HCT116 (cell line): ENCODE results near the gene PCBP1. TPM values are rescaled to one million over a fixed set of nuclear protein-coding genes. Genes with fewer than 3 reads are reported as not detected.

Experiments
- ATAC-seq: fragments of 200-7000 bp; cut with Tn5 transposase; 2 replicates; pipeline ENCODE4 v1.9.1; 2020; ENCODE audit warnings: mild to moderate bottlenecking, moderate library complexity
- BruUV-seq: library from RNA; stranded (reverse); fragments of 400-500 nt; replicated peaks from 2 replicates; lab custom pipeline; 2021; lab: Mats Ljungman, UMichigan
- CTCF ChIA-PET: fragments of 300-600 bp; sonication (Branson Sonifier 250); formaldehyde crosslinking; loops from one replicate; lab custom pipeline; 2021; ENCODE audit warnings: antibody characterized with exemption; lab: Charles Lee
- POLR2A ChIA-PET: fragments of 300-600, 350-600 bp; sonication (Branson Sonifier 250); formaldehyde crosslinking; loops from one replicate; lab custom pipeline; 2021; ENCODE audit warnings: antibody characterized with exemption; lab: Charles Lee
- RAD21 ChIA-PET, 2 experiments: fragments of 300-600 bp; sonication (Branson Sonifier 250); formaldehyde crosslinking; loops; one replicate each; lab custom pipeline; 2023; ENCODE audit warnings: low total read pairs in 2 of 2; ENCODE audit not compliant: uncharacterized antibody in 2 of 2, unreplicated experiment in 2 of 2, low non-redundant PET in 1 of 2; lab: Charles Lee
- DNase-seq: peaks from one replicate; pipeline ENCODE4 v3.0.0-alpha.2; 2010; ENCODE audit warnings: low read depth, low spot score
- H2AFZ ChIP-seq: fragments of 200-600 bp; shearing (Covaris generic), sonication (generic); 2 replicates; pipeline ENCODE4 v1.6.1; 2017; ENCODE audit warnings: low read depth, mixed run types, mixed read lengths, antibody characterized with exemption, low read length; ENCODE audit not compliant: poor library complexity, severe bottlenecking
- H3K27ac ChIP-seq: 2 replicates; pipeline ENCODE4 v1.5.1; 2012; ENCODE audit warnings: low read depth, low read length
- H3K27me3 ChIP-seq: fragments of 200-600 bp; sonication (generic); 2 replicates; pipeline ENCODE4 v1.6.1; 2016; ENCODE audit warnings: mixed run types, low read length, mixed read lengths; ENCODE audit not compliant: insufficient read depth
- H3K36me3 ChIP-seq, 2 experiments: fragments of 200-500 bp in 1 of 2; fragments of 200-600 bp in 1 of 2; sonication (Bioruptor generic) in 1 of 2; sonication (generic) in 1 of 2; 2 replicates each; pipeline versions ENCODE4 v1.5.1 to v1.6.1; 2014 to 2016; ENCODE audit warnings: low read length in 2 of 2, inconsistent platforms in 1 of 2, mixed read lengths in 1 of 2, mixed run types in 1 of 2; ENCODE audit not compliant: insufficient read depth in 2 of 2, control insufficient read depth in 1 of 2
- H3K4me1 ChIP-seq, 2 experiments: fragments of 200-600 bp in 1 of 2; sonication (generic) in 1 of 2; 2 replicates each; pipeline versions ENCODE4 v1.5.1 to v1.6.1; 2012 to 2017; ENCODE audit warnings: low read length in 2 of 2, inconsistent platforms in 1 of 2, mild to moderate bottlenecking in 1 of 2, mixed read lengths in 1 of 2, mixed run types in 1 of 2, moderate library complexity in 1 of 2; ENCODE audit not compliant: insufficient read depth in 2 of 2, control insufficient read depth in 1 of 2
- H3K4me2 ChIP-seq: fragments of 200-600 bp; sonication (generic); 2 replicates; pipeline ENCODE4 v1.6.1; 2017; ENCODE audit warnings: mixed run types, low read length, mixed read lengths
- H3K4me3 ChIP-seq, 2 experiments: fragments of 200-600 bp in 1 of 2; sonication (generic) in 1 of 2; replicated peaks in 1 of 2; 2 replicates each; pipeline ENCODE4 v1.5.1; 2011 to 2016; ENCODE audit warnings: low read length in 2 of 2, control low read depth in 1 of 2, low read depth in 1 of 2, mild to moderate bottlenecking in 1 of 2, mixed read lengths in 1 of 2, mixed run types in 1 of 2
- H3K79me2 ChIP-seq: fragments of 200-600 bp; sonication (generic); 2 replicates; pipeline ENCODE4 v1.6.1; 2017; ENCODE audit warnings: mild to moderate bottlenecking, mixed run types, low read length, moderate library complexity, mixed read lengths; ENCODE audit not compliant: insufficient read depth
- H3K9ac ChIP-seq: fragments of 200-600 bp; sonication (generic); 2 replicates; pipeline ENCODE4 v1.6.1; 2016; ENCODE audit warnings: low read length, mixed read lengths
- H3K9me2 ChIP-seq: fragments of 200-600 bp; sonication (generic), shearing (Covaris generic); 2 replicates; pipeline ENCODE4 v1.6.1; 2017; ENCODE audit warnings: mixed run types, mild to moderate bottlenecking, moderate library complexity; ENCODE audit not compliant: insufficient read depth
- H3K9me3 ChIP-seq, 2 experiments: fragments of 200-500 bp in 1 of 2; fragments of 200-600 bp in 1 of 2; sonication (Bioruptor generic) in 1 of 2; sonication (generic) in 1 of 2; 2 replicates each; pipeline ENCODE4 v1.6.1; 2014 to 2017; ENCODE audit warnings: low read length in 2 of 2, mixed read lengths in 2 of 2, inconsistent platforms in 1 of 2, low read depth in 1 of 2, mild to moderate bottlenecking in 1 of 2, mixed run types in 1 of 2, moderate library complexity in 1 of 2; ENCODE audit not compliant: control insufficient read depth in 1 of 2, insufficient read depth in 1 of 2
- H4K20me1 ChIP-seq: fragments of 200-600 bp; sonication (generic), shearing (Covaris generic); 2 replicates; pipeline ENCODE4 v1.6.1; 2017; ENCODE audit warnings: mixed run types, mild to moderate bottlenecking, moderate library complexity; ENCODE audit not compliant: insufficient read depth
- ATF3 ChIP-seq: IDR thresholded peaks from 2 replicates; pipeline ENCODE4 v1.6.1; 2012
- CEBPB ChIP-seq: IDR thresholded peaks from 2 replicates; pipeline ENCODE4 v1.6.1; 2012; ENCODE audit warnings: low read depth
- CTCF ChIP-seq, 3 experiments: fragments of 200-600 bp in 1 of 3; sonication (generic) in 1 of 3; IDR thresholded peaks in 2 of 3; conservative IDR thresholded peaks in 1 of 3; 2 replicates each; pipeline ENCODE4 v1.5.1; 2012 to 2017; ENCODE audit warnings: low read depth in 2 of 3, low read length in 2 of 3, antibody characterized with exemption in 1 of 3, borderline replicate concordance in 1 of 3, control low read depth in 1 of 3, mild to moderate bottlenecking in 1 of 3, mixed read lengths in 1 of 3, mixed run types in 1 of 3, moderate library complexity in 1 of 3; ENCODE audit not compliant: insufficient read depth in 1 of 3
- EGR1 ChIP-seq: IDR thresholded peaks from 2 replicates; pipeline ENCODE4 v1.6.1; 2012; ENCODE audit warnings: low read depth
- ELF1 ChIP-seq: IDR thresholded peaks from 2 replicates; pipeline ENCODE4 v1.6.1; 2012; ENCODE audit warnings: low read depth, borderline replicate concordance
- EZH2phosphoT487 ChIP-seq: fragments of 200-600 bp; IDR thresholded peaks from 2 replicates; pipeline ENCODE4 v1.6.1; 2018; ENCODE audit warnings: antibody characterized with exemption, borderline replicate concordance
- FOSL1 ChIP-seq: IDR thresholded peaks from 2 replicates; pipeline ENCODE4 v1.6.1; 2012; ENCODE audit warnings: low read depth
- JUND ChIP-seq: IDR thresholded peaks from 2 replicates; pipeline ENCODE4 v1.6.1; 2012
- MAX ChIP-seq: IDR thresholded peaks from 2 replicates; pipeline ENCODE4 v1.6.1; 2012
- POLR2A ChIP-seq: IDR thresholded peaks from 2 replicates; pipeline ENCODE4 v1.7.0; 2011; ENCODE audit warnings: borderline replicate concordance; ENCODE audit not compliant: insufficient read depth, insufficient read length; ENCODE audit errors: extremely low read depth
- POLR2AphosphoS5 ChIP-seq: IDR thresholded peaks from 2 replicates; pipeline ENCODE4 v1.6.1; 2011; ENCODE audit warnings: mild to moderate bottlenecking, low read depth, low read length, moderate library complexity
- RAD21 ChIP-seq: IDR thresholded peaks from 2 replicates; pipeline ENCODE4 v1.6.1; 2012; ENCODE audit warnings: low read depth, mild to moderate bottlenecking
- SP1 ChIP-seq: IDR thresholded peaks from 2 replicates; pipeline ENCODE4 v1.6.1; 2012; ENCODE audit warnings: low read depth
- SRF ChIP-seq: IDR thresholded peaks from 2 replicates; pipeline ENCODE4 v1.6.1; 2012; ENCODE audit warnings: low read depth
- YY1 ChIP-seq: IDR thresholded peaks from 2 replicates; pipeline ENCODE4 v1.6.1; 2011; ENCODE audit warnings: low read length, low read depth, moderate library complexity, mild to moderate bottlenecking; ENCODE audit not compliant: insufficient replicate concordance; ENCODE audit errors: extremely low read depth
- ZBTB33 ChIP-seq: IDR thresholded peaks from 2 replicates; pipeline ENCODE4 v1.6.1; 2011; ENCODE audit warnings: mild to moderate bottlenecking, low read length, moderate library complexity; ENCODE audit not compliant: insufficient replicate concordance; ENCODE audit errors: extremely low read depth
- intact Hi-C: fragments of 100-400 bp; cut with micrococcal nuclease; formaldehyde crosslinking; loops from 2 replicates; pipeline ENCODE4 v1.10.0; 2022
- total RNA-seq: library from RNA; stranded (reverse); gene quantifications from one replicate; pipeline ENCODE4 v1.2.1, GENCODE V29; 2021; ENCODE audit not compliant: unreplicated experiment

Gene PCBP1
- total RNA-seq, 1 experiment from 2014 or later, result 256 TPM

GRCh38 chr2:70133127-70133452 is 45.8 kb downstream of the PCBP1 start:
- Histone ChIP-seq H3K4me1 (peaks cover 63% of the 10 kb centered on the region in 2 experiments), H3K27ac (peak overlapping the region; percentile 58), H3K36me3 (no peaks in the 10 kb centered on the region), H2AFZ (peak overlapping the region; percentile 94), H4K20me1 (no peaks in the 10 kb centered on the region), H3K4me2 (peak overlapping the region; percentile 62), H3K79me2 (no peaks in the 10 kb centered on the region), H3K4me3 (peak overlapping the region in 1 of 2 experiments; percentile 16; a peak in 1 of 4 replicates), H3K9me3 (no peaks in the 10 kb centered on the region), H3K9ac (peak overlapping the region; percentile 50), H3K9me2 (no peaks in the 10 kb centered on the region), H3K27me3 (no peaks in the 10 kb centered on the region)
- ChIA-PET POLR2A (interaction anchor here (1.2 to 2.5 kb wide), 4 partner anchors 9 to 48 kb away, joined by 3 to 12 read pairs (median 7); no protein-coding TSS in a partner anchor), CTCF (interaction anchor here (1.0 to 1.4 kb wide), 2 partner anchors 8 to 219 kb away, joined by 3 read pairs; partner anchors contain the start of gene MXD1), RAD21 (no interaction called here)
- DNase-seq (no peak), ATAC-seq (no peak)
- no peak for TF ChIP-seq RAD21
- TF ChIP-seq POLR2A, result no peak
- TF ChIP-seq EZH2phosphoT487, result no peak
- no peak for TF ChIP-seq CTCF (IDR thresholded peaks at IDR 0.05 in 2 of 3, conservative IDR thresholded peaks at IDR 0.05 in 1 of 3; ENCODE audit: borderline replicate concordance in 1 of 3, insufficient read depth in 1 of 3, low read depth in 2 of 3, low read length in 2 of 3)
- no peak for TF ChIP-seq ZBTB33
- TF ChIP-seq POLR2AphosphoS5, result no peak
- no peak for TF ChIP-seq FOSL1
- no peak for TF ChIP-seq ATF3
- no peak for TF ChIP-seq JUND
- TF ChIP-seq SP1, result no peak
- TF ChIP-seq MAX, result no peak
- no peak for TF ChIP-seq YY1
- no peak for TF ChIP-seq SRF
- no peak for TF ChIP-seq ELF1
- TF ChIP-seq EGR1, result no peak
- no peak for TF ChIP-seq CEBPB
- intact Hi-C loops, result no loop called here
- BruUV-seq, result no TSS peak
